DOHH2 (cell line): ENCODE measurements around the gene PLXNA1.

Source experiments
- H3F3A ChIP-seq: fragments of 200-600 bp; sonication (generic), shearing (Covaris generic); 2 replicates; pipeline ENCODE4 v1.6.0; 2016; ENCODE audit warnings: antibody characterized with exemption, mild to moderate bottlenecking; ENCODE audit not compliant: control insufficient read depth, insufficient read depth
- H3K27ac ChIP-seq: fragments of 200-600 bp; sonication (generic); 2 replicates; pipeline ENCODE4 v1.5.1; 2014; ENCODE audit warnings: low read depth, mild to moderate bottlenecking, low read length, moderate library complexity
- H3K27me3 ChIP-seq: fragments of 200-600 bp; sonication (generic); 2 replicates; pipeline ENCODE4 v1.6.1; 2014; ENCODE audit warnings: mild to moderate bottlenecking, low read length, mixed read lengths; ENCODE audit not compliant: control insufficient read depth
- H3K36me3 ChIP-seq: fragments of 200-600 bp; sonication (generic); 2 replicates; pipeline ENCODE4 v1.6.1; 2014; ENCODE audit warnings: mild to moderate bottlenecking, low read length, moderate library complexity, mixed read lengths; ENCODE audit not compliant: control insufficient read depth
- H3K4me1 ChIP-seq: fragments of 200-600 bp; sonication (generic); 2 replicates; pipeline ENCODE4 v1.6.1; 2014; ENCODE audit warnings: mild to moderate bottlenecking, low read length, mixed read lengths; ENCODE audit not compliant: control insufficient read depth
- H3K4me2 ChIP-seq: fragments of 200-600 bp; sonication (generic); 2 replicates; pipeline ENCODE4 v1.6.0; 2014; ENCODE audit warnings: mild to moderate bottlenecking, low read length, moderate library complexity
- H3K4me3 ChIP-seq: fragments of 200-600 bp; sonication (generic); 2 replicates; pipeline ENCODE4 v1.5.1; 2014; ENCODE audit warnings: mild to moderate bottlenecking, low read length, mixed read lengths
- H3K79me2 ChIP-seq: fragments of 200-600 bp; sonication (generic); 2 replicates; pipeline ENCODE4 v1.6.1; 2014; ENCODE audit warnings: mild to moderate bottlenecking, low read length, mixed read lengths; ENCODE audit not compliant: control insufficient read depth
- H3K9me2 ChIP-seq: fragments of 200-600 bp; sonication (generic); replicated peaks from 2 replicates; pipeline ENCODE4 v1.6.1; 2014; ENCODE audit warnings: mild to moderate bottlenecking, low read length, mixed read lengths; ENCODE audit not compliant: control insufficient read depth
- H3K9me3 ChIP-seq: fragments of 200-600 bp; sonication (generic); 2 replicates; pipeline ENCODE4 v1.6.1; 2014; ENCODE audit warnings: antibody characterized with exemption, low read length, mixed read lengths; ENCODE audit not compliant: control insufficient read depth, insufficient read depth
- H4K20me1 ChIP-seq: fragments of 200-600 bp; sonication (generic); 2 replicates; pipeline ENCODE4 v1.6.0; 2014; ENCODE audit warnings: low read depth, mild to moderate bottlenecking, antibody characterized with exemption, low read length, moderate library complexity; ENCODE audit not compliant: control insufficient read depth, insufficient read depth
- CTCF ChIP-seq: fragments of 200-600 bp; sonication (generic); IDR thresholded peaks from one replicate; pipeline ENCODE4 v1.5.1; 2014; ENCODE audit warnings: antibody characterized with exemption, mild to moderate bottlenecking, low read depth, low read length; ENCODE audit not compliant: poor library complexity, severe bottlenecking
- EZH2phosphoT487 ChIP-seq: fragments of 200-600 bp; sonication (generic); IDR thresholded peaks from 2 replicates; pipeline ENCODE4 v1.6.1; 2017; ENCODE audit warnings: borderline replicate concordance, mild to moderate bottlenecking, antibody characterized with exemption, low read length, moderate library complexity, mixed read lengths

Gene PLXNA1

GRCh38 chr3:126991366-126992200, 8.7 kb downstream of the PLXNA1 start:
- H3K79me2 ChIP-seq: no peaks in the 10 kb centered on the region
- no peaks in the 10 kb centered on the region for H3K9me2 ChIP-seq
- H3K36me3 ChIP-seq: no peaks in the 10 kb centered on the region
- H3K27me3 ChIP-seq: no peaks in the 10 kb centered on the region
- no peak overlapping the region for H3K4me3 ChIP-seq
- H3K27ac ChIP-seq: no peak overlapping the region
- no peaks in the 10 kb centered on the region for H3F3A ChIP-seq
- no peak for TF ChIP-seq EZH2phosphoT487
- TF ChIP-seq CTCF: no peak
- H3K4me2 ChIP-seq: no peak overlapping the region
- H3K4me1 ChIP-seq: peaks cover 13% of the 10 kb centered on the region
- H3K9me3 ChIP-seq: no peaks in the 10 kb centered on the region
- 0 out of 2 replicates have a peak, but pooled peaks cover 6% of the 10 kb centered on the region for H4K20me1 ChIP-seq

- H3K79me2 ChIP-seq: no peaks in the 10 kb centered on the region
- no peaks in the 10 kb centered on the region for H3F3A ChIP-seq
- no peaks in the 10 kb centered on the region for H3K9me2 ChIP-seq
- TF ChIP-seq CTCF (no peak), EZH2phosphoT487 (no peak)
- H3K36me3 ChIP-seq: no peaks in the 10 kb centered on the region
- no peaks in the 10 kb centered on the region for H3K27me3 ChIP-seq
- H3K9me3 ChIP-seq: no peaks in the 10 kb centered on the region
- H4K20me1 ChIP-seq: 0 out of 2 replicates have a peak, but pooled peaks cover 1% of the 10 kb centered on the region
- H3K27ac ChIP-seq: no peak overlapping the region
- H3K4me2 ChIP-seq: no peak overlapping the region
- peaks cover 13% of the 10 kb centered on the region for H3K4me1 ChIP-seq
- H3K4me3 ChIP-seq: no peak overlapping the region
Measured at GRCh38 chr3:126992216-126992615, 9.3 kb downstream of the PLXNA1 start.

GRCh38 chr3:126992776-126993175, 9.9 kb downstream of the PLXNA1 start:
- TF ChIP-seq EZH2phosphoT487 (no peak), CTCF (no peak)
- Histone ChIP-seq H3K4me1 (peaks cover 13% of the 10 kb centered on the region), H3K36me3 (no peaks in the 10 kb centered on the region), H3K9me3 (no peaks in the 10 kb centered on the region), H3K9me2 (no peaks in the 10 kb centered on the region), H3K4me2 (no peak overlapping the region), H3K27ac (no peak overlapping the region), H3K4me3 (no peak overlapping the region), H3K27me3 (no peaks in the 10 kb centered on the region), H3K79me2 (no peaks in the 10 kb centered on the region), H3F3A (no peaks in the 10 kb centered on the region), H4K20me1 (no peaks in the 10 kb centered on the region)
